ENCODE measurements around the gene CDH12. TPM values are rescaled to one million over a fixed set of nuclear protein-coding genes. Genes with fewer than 3 reads are reported as not detected.
A peak's percentile ranks its signal among the peaks of the same experiment; 100 is the strongest.

The CDH12 gene
- total RNA-seq, 1 experiment from 2014 or later = not detected

GRCh38 chr5:21711866-21712758, 1141.0 kb downstream of the CDH12 start:
- Histone ChIP-seq H3K9ac (ENCODE audit: extremely low read depth, insufficient read length, low read length) (no peak overlapping the region), H3K9me3 (ENCODE audit: control insufficient read depth, low read depth, low read length) (no peaks in the 10 kb centered on the region), H4K20me1 (ENCODE audit: control insufficient read depth, insufficient read depth, insufficient read length) (no peaks in the 10 kb centered on the region), H3T11ph (ENCODE audit: low read length) (no peak overlapping the region), H3K27me3 (ENCODE audit: insufficient read depth, low read length) (no peaks in the 10 kb centered on the region), H3K14ac (ENCODE audit: insufficient read depth, low read length) (no peak overlapping the region), H3K4me1 (ENCODE audit: insufficient read depth, low read length) (no peaks in the 10 kb centered on the region), H2AFZ (ENCODE audit: low read length) (no peak overlapping the region), H3K18ac (ENCODE audit: insufficient read length, low read depth, low read length) (no peak overlapping the region), H2AK5ac (ENCODE audit: insufficient read length, low read length) (no peak overlapping the region), H4K91ac (ENCODE audit: insufficient read length, low read depth, low read length) (no peak overlapping the region), H2BK120ac (ENCODE audit: low read depth, low read length, poor library complexity, severe bottlenecking) (no peak overlapping the region), H2BK12ac (ENCODE audit: insufficient read length, low read depth, low read length) (no peak overlapping the region), H2BK15ac (ENCODE audit: low read depth, low read length) (no peak overlapping the region), H2BK5ac (ENCODE audit: insufficient read length, low read length) (no peak overlapping the region), H3K27ac (ENCODE audit: insufficient read length, low read depth, low read length) (no peak overlapping the region), H3K4me2 (ENCODE audit: insufficient read depth, insufficient read length, low read length) (no peak overlapping the region), H3K4ac (ENCODE audit: low read depth, low read length) (no peak overlapping the region), H3K23ac (ENCODE audit: insufficient read length, low read depth, low read length) (no peak overlapping the region), H4K8ac (replicated peaks; ENCODE audit: insufficient read length, low read depth, low read length) (no peak overlapping the region), H3K23me2 (ENCODE audit: insufficient read length, low read depth, low read length, poor library complexity, severe bottlenecking) (no peaks in the 10 kb centered on the region), H2BK20ac (ENCODE audit: low read depth, low read length, poor library complexity, severe bottlenecking) (no peak overlapping the region), H3K79me1 (ENCODE audit: insufficient read depth, low read depth, low read length, poor library complexity, severe bottlenecking) (no peaks in the 10 kb centered on the region), H3K79me2 (ENCODE audit: insufficient read depth, low read length) (no peaks in the 10 kb centered on the region), H4K5ac (ENCODE audit: insufficient read length, low read depth, low read length) (no peak overlapping the region), H3K56ac (ENCODE audit: insufficient read length, low read depth, low read length) (no peak overlapping the region)
- Mint-ChIP-seq H3K4me3 (no peak overlapping the region), H3K36me3 (ENCODE audit: insufficient read depth in 1 of 3, low read depth in 3 of 3) (peaks cover 0 to 3% (median 0%) of the 10 kb centered on the region in 3 experiments; a peak in 1 of 7 replicates), H3K27me3 (ENCODE audit: low read depth) (no peaks in the 10 kb centered on the region), H3K4me1 (no peaks in the 10 kb centered on the region), H3K9me3 (peaks cover 1 to 3% of the 10 kb centered on the region in 2 experiments; a peak in 4 of 5 replicates), H3K27ac (peak overlapping the region in 1 of 3 experiments; percentile 74; a peak in 1 of 7 replicates)
- DNase-seq = no peak
- TF ChIP-seq, protein P1, sequence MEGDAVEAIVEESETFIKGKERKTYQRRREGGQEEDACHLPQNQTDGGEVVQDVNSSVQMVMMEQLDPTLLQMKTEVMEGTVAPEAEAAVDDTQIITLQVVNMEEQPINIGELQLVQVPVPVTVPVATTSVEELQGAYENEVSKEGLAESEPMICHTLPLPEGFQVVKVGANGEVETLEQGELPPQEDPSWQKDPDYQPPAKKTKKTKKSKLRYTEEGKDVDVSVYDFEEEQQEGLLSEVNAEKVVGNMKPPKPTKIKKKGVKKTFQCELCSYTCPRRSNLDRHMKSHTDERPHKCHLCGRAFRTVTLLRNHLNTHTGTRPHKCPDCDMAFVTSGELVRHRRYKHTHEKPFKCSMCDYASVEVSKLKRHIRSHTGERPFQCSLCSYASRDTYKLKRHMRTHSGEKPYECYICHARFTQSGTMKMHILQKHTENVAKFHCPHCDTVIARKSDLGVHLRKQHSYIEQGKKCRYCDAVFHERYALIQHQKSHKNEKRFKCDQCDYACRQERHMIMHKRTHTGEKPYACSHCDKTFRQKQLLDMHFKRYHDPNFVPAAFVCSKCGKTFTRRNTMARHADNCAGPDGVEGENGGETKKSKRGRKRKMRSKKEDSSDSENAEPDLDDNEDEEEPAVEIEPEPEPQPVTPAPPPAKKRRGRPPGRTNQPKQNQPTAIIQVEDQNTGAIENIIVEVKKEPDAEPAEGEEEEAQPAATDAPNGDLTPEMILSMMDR (conservative IDR thresholded peaks at IDR 0.05) = no peak
- no CpG with 5 or more reads among the region's 3 CpGs for WGBS (ENCODE audit: extremely low coverage, insufficient read length, low lambda C conversion rate)
